ENCODE data around the gene MAP4K5.

DNA sequence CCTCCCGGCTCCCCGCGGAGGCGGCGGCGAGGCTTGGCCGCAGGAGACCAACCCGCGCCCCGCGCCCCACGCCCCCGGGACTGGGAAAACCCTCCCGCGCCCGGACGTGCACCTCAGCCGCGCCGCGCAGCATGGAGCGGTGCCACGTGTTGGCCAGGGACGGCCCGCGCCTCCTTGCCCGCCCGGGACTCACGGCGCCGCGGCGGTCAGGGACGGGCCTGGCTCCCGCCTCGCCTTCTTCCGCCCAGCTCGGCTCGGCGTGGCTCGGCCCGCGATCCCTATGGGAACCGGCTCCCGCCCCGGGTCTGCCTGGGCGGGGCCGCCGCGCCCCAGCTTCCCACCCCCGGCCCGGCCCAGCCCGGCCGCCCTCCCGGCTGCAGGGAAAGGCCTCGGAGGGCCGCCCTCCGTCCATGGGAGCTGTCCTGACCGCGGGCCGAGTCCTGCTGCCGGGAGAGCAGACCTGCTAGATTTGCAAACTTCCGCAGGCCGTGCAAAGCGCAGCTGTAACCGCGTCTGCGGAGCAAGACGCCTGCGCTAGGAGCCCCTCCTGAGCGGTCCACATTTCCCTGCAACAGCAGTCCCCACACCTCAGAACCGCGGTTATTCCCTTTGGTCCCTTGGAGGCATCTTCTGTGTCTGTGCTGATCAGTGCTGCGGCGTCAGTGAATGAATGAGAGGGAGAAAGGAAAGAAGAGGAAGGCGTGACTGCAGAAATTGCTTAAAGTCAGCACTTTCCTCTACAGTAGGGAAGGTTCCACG lies 135.6 kb downstream of the MAP4K5 start, which contains the start of gene CDKL1:
- TF ChIP-seq GATA3 (IDR thresholded peaks at IDR 0.05; ENCODE audit: low read depth, low read length) (no peak), GATA2 (IDR thresholded peaks at IDR 0.05; ENCODE audit: low read depth, low read length) (0 out of 2 replicates have a peak, but pooled peaks have one; percentile 8)

Data from SH-SY5Y (cell line).